Ammon's horn (tissue), 1 donor: Measurements from ENCODE around the gene CSNK1D.
"Not testable (repeated sequence)": the region's sequence is repeated elsewhere in the genome, so short reads cannot be mapped to it uniquely, and the experiment has no call there.

Source experiments
- DNase-seq: peaks from one replicate; pipeline ENCODE4 v3.0.0-alpha.2; 2016; ENCODE audit warnings: low spot score

The CSNK1D gene

GRCh38 chr17:82215095-82215971, 58.2 kb downstream of the CSNK1D start:
- DNase-seq = no peak

- no peak for DNase-seq
Observed at GRCh38 chr17:82214012-82214628, 59.4 kb downstream of the CSNK1D start.

- DNase-seq = peak; percentile 70
Observed at GRCh38 chr17:82213251-82214011, 60.1 kb downstream of the CSNK1D start.

- peak; percentile 76 for DNase-seq
Observed at GRCh38 chr17:82212331-82213250, 60.9 kb downstream of the CSNK1D start, which contains the start of gene CCDC57. Gene CCDC57, minus strand, starts transcription at chr17:82212842. Its CDS starts 10,898 bp downstream, at chr17:82201944.

- not testable (repeated sequence) for DNase-seq
Observed at GRCh38 chr17:82210655-82211054, 62.8 kb downstream of the CSNK1D start.

- DNase-seq = peak; percentile 87
Observed at GRCh38 chr17:82205720-82206508, 67.6 kb downstream of the CSNK1D start.

GRCh38 chr17:82204831-82205719, 68.4 kb downstream of the CSNK1D start:
- no peak for DNase-seq

GRCh38 chr17:82203920-82204319, 69.6 kb downstream of the CSNK1D start:
- DNase-seq = no peak

GRCh38 chr17:82202981-82203380, 70.5 kb downstream of the CSNK1D start:
- no peak for DNase-seq

- DNase-seq = no peak
Observed at GRCh38 chr17:82201498-82201910, 72.0 kb downstream of the CSNK1D start.

GRCh38 chr17:82200743-82201497, 72.6 kb downstream of the CSNK1D start:
- DNase-seq = no peak

- no peak for DNase-seq
Observed at GRCh38 chr17:82200135-82200534, 73.4 kb downstream of the CSNK1D start.

- DNase-seq = no peak
Observed at GRCh38 chr17:82199496-82199895, 74.0 kb downstream of the CSNK1D start.

GRCh38 chr17:82198092-82198491, 75.4 kb downstream of the CSNK1D start:
- DNase-seq = no peak

GRCh38 chr17:82195675-82196672, 77.5 kb downstream of the CSNK1D start:
- no peak for DNase-seq

GRCh38 chr17:82194765-82195164, 78.7 kb downstream of the CSNK1D start:
- no peak for DNase-seq

- DNase-seq = peak; percentile 54
Observed at GRCh38 chr17:82193520-82194220, 79.8 kb downstream of the CSNK1D start.
